ENCODE results near the gene WIPF3. TPM values are rescaled to one million over a fixed set of nuclear protein-coding genes. Genes with fewer than 3 reads are reported as not detected.

Gene WIPF3
- total and polyA plus RNA-seq, 10 of the 15 experiments (the other 5 are each of a cell fraction or from before 2014, with no cell fraction given) = 0.03 to 0.05 TPM; not detected in 8

GRCh38 chr7:29843093-29843492 is 36.8 kb downstream of the WIPF3 start:
- no peak overlapping the region for H3K4me2 ChIP-seq (ENCODE audit: control insufficient read depth, insufficient read depth)
- no TSS peak for BruUV-seq (replicated peaks)
- no peaks in the 10 kb centered on the region for H3K9me3 ChIP-seq (replicated peaks; ENCODE audit: control insufficient read depth, insufficient read depth, low read length)
- WGBS (ENCODE audit: insufficient coverage, insufficient replicate concordance, low lambda C conversion rate, missing lambda C conversion rate) = 60% methylated on average over 8 of the region's 8 CpGs
- no peak overlapping the region for H3K4me3 ChIP-seq
- H3K27ac ChIP-seq (ENCODE audit: control insufficient read depth, insufficient read depth) = no peak overlapping the region
- TF ChIP-seq ZBTB40 (IDR thresholded peaks at IDR 0.05; ENCODE audit: borderline replicate concordance) (no peak), ZNF24 (IDR thresholded peaks at IDR 0.05) (no peak), ZSCAN29 (IDR thresholded peaks at IDR 0.05) (no peak), MYB (IDR thresholded peaks at IDR 0.05; ENCODE audit: borderline replicate concordance, low read depth, low read length) (no peak), TARDBP (IDR thresholded peaks at IDR 0.05; ENCODE audit: borderline replicate concordance) (no peak), ZNF217 (IDR thresholded peaks at IDR 0.05) (no peak), SMARCA5 (IDR thresholded peaks at IDR 0.05) (no peak), IRF5 (IDR thresholded peaks at IDR 0.05; ENCODE audit: borderline replicate concordance) (no peak), ZBTB33 (IDR thresholded peaks at IDR 0.05) (no peak), MEF2A (IDR thresholded peaks at IDR 0.05; ENCODE audit: insufficient read depth, low read depth, low read length) (no peak), RFX5 (IDR thresholded peaks at IDR 0.05; ENCODE audit: low read depth, low read length) (no peak), EP300 (IDR thresholded peaks at IDR 0.05; ENCODE audit: borderline replicate concordance in 1 of 2, control insufficient read depth in 1 of 2, low read depth in 2 of 2, low read length in 2 of 2) (no peak), FOXK2 (IDR thresholded peaks at IDR 0.05) (no peak), HCFC1 (IDR thresholded peaks at IDR 0.05; ENCODE audit: low read length) (no peak), USF1 (IDR thresholded peaks at IDR 0.05; ENCODE audit: borderline replicate concordance, extremely low read length, insufficient read depth, low read depth, low read length) (no peak)
- POLR2A ChIA-PET = no interaction called here
- ATAC-seq = no peak
- in situ Hi-C loops (cut with MboI) = no loop called here
- no peak overlapping the region for H3K9ac ChIP-seq (ENCODE audit: control insufficient read depth, insufficient read depth, low read length)
- no peaks in the 10 kb centered on the region for H3K79me2 ChIP-seq (ENCODE audit: control insufficient read depth, insufficient read depth, low read length)
- CTCF ChIA-PET = interaction anchor here (0.6 kb wide), 1 partner anchor 39 kb away, joined by 3 read pairs; no protein-coding TSS in a partner anchor
- H3K27me3 ChIP-seq (replicated peaks in 1 of 2; ENCODE audit: control insufficient read depth in 2 of 2, insufficient read depth in 2 of 2, low read length in 1 of 2) = peaks cover 0 to 3% of the 10 kb centered on the region in 2 experiments; a peak in 2 of 4 replicates
- intact Hi-C loops (cut with micrococcal nuclease; ENCODE audit: unreplicated experiment) = no loop called here
- SMC1A ChIA-PET (ENCODE audit: uncharacterized antibody, unreplicated experiment) = no interaction called here
- no peaks in the 10 kb centered on the region for H3K4me1 ChIP-seq (ENCODE audit: control insufficient read depth, insufficient read depth, low read length)
- no peak overlapping the region for H2AFZ ChIP-seq (ENCODE audit: control insufficient read depth, low read depth, low read length)
- RAD21 ChIA-PET (ENCODE audit: unreplicated experiment) = no interaction called here
- no peak for FAIRE-seq
- H4K20me1 ChIP-seq (ENCODE audit: control insufficient read depth, insufficient read depth) = no peaks in the 10 kb centered on the region
- H3K36me3 ChIP-seq (ENCODE audit: control insufficient read depth in 2 of 2, insufficient read depth in 2 of 2, low read length in 1 of 2) = no peaks in the 10 kb centered on the region
- no peak for DNase-seq (ENCODE audit: low read depth, low spot score)

Data from GM12878 (cell line).